ENCODE data around the gene UBE2J1.

The UBE2J1 gene

DNA sequence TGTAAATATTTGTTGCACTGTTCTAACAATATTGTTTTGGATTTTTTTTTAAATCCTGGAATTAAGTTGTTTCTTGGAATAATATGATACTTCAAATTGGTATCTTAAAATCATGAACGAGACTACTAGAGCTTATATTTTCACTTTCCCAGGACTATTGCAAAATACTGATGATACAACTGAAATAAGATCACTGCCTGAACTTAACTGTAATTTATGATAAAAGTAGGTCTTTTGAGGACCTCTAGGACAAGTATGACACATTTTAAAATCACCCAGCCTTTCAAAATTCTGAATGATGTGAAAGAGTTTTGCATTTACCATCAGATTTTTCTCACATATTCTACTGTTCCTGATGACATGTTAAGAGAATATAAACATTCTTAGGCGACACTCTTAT lies 8.6 kb upstream of the UBE2J1 start:
- DNase-seq (ENCODE audit: low read depth), result no peak

- no peak for DNase-seq (ENCODE audit: low read depth)
Measured at GRCh38 chr6:89360415-89360999, 8.0 kb upstream of the UBE2J1 start.

DNA sequence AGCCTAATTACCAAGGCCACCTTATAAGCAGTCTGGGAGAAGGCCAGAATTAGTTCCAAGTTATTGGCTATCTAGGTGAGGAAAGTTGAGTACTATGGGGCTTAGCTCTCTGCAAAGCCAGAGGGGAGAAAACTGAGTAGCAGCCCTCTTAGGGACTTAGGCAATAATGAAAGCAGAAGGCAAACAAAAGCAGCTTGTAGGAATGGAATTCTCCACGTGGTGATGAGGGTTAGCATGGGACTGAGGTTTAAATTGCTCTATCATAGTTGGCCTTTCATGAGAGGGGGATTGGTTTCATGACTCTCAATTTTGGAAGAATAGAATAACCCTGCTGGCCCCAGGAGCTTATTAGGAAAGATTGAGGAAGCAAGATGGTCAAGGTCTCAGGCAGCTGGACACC lies 7.0 kb upstream of the UBE2J1 start:
- no peak for DNase-seq (ENCODE audit: low read depth)

GRCh38 chr6:89357390-89357789 lies 4.9 kb upstream of the UBE2J1 start:
- DNase-seq (ENCODE audit: low read depth), result no peak

DNA sequence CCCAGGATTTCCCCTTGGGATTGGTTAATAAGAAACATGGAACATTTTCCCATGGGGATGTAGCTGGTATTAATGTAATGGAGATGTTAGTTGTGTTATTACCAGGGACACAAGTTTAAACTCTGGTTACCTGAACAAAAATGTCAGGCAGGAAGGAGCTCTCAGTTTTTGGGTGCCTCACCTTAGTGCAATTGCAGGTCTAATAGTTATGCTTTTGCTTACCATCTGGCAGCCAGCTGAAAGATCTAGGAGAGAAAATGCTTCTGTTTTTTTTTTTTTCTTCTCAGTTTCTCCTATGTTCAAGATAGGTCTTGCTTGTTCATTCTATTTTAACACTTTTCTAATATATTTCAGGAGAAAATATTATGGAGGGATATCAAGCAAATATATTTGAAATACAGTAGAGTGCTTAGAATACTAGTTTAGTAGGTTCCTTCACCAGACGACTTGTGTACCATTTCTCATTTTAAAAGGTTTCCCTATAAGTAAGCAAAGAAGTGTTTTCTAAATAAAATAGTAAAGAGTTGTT lies 4.2 kb upstream of the UBE2J1 start:
- DNase-seq (ENCODE audit: low read depth), result no peak

DNA sequence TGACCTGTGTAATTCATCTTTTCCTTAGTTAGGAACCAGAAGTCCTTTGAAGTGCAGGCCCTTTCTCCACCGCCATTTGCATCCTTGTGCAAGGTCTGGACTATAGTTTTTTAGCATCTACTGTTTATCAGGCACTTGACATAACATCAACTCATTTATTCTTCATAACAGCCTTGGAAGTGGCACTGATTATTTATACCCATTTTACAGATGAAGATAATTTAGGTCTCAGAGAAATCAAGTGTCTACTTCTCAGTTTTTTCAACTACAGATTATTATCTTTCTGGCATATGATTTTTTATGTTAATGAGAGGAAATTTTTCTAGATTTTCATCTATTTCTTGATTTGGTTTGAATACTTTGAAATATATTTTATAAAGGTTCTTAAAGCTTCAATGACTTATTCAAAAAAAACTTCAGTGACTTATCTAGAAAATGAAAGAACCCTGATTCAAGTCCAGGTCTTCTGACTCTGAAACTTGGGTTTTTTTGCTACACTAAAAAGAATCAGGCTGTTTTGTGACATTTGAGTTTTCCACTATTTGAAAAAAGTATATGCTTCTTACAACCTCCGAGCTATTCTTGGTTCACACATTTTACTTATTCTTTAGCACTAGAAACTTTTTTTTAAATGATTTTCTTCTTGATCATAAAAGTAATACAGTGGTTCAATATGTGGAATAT lies 3.1 kb upstream of the UBE2J1 start:
- no peak for DNase-seq (ENCODE audit: low read depth)

DNA sequence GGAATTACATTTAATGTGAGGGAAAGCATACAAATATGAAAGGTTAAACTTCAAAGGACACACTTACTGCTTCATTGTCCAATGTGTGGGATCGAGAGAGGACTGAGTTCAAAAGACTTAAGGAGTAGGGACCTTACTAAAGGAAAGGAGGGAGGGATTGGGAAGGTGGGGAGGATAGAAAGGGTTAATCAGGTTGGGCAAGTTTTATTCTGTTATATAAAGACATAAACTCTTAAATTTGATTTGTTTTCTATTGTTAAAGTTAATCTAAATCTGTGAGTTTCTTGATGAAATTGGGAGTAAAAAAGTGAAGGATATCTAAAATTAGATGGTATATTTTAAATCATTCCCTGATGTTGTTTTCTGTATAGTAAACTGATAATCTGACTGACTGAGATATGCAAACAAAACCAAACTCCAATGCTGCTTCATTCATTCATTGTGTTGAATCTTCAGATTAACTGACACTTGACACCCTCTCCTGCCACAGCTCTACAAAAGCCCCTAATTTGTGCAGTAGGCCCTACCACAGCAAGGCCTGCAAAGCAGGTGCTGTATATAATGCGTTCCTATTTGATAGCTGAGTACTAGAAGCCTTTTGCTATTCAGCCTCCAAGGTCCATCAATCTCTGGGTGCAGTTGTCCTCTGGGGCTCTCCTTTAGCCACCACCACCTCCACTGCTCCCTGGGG lies 1.3 kb upstream of the UBE2J1 start:
- no peak for DNase-seq (ENCODE audit: low read depth)

DNA sequence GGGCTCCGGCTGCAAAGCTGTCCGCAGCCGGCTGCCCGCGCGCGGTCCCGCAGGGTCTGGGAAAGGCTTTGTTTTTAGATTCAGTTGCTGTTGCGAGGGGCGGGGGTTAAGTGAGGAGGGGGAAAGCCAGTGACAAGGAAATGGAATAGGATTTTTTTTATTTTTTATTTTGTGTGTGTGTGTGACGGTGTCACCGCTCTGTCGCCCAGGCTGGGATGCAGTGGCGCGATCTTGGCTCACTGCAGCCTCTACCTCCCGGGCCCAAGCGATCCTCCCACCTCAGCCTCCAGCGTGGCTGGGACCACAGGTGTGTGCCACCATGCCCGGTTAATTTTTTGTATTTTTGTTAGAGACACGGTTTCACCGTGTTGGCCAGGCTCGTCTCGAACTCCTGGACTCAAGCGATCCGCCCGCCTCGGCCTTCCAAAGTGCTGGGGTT lies 615 bp upstream of the UBE2J1 start:
- DNase-seq (ENCODE audit: low read depth), result no peak

DNA sequence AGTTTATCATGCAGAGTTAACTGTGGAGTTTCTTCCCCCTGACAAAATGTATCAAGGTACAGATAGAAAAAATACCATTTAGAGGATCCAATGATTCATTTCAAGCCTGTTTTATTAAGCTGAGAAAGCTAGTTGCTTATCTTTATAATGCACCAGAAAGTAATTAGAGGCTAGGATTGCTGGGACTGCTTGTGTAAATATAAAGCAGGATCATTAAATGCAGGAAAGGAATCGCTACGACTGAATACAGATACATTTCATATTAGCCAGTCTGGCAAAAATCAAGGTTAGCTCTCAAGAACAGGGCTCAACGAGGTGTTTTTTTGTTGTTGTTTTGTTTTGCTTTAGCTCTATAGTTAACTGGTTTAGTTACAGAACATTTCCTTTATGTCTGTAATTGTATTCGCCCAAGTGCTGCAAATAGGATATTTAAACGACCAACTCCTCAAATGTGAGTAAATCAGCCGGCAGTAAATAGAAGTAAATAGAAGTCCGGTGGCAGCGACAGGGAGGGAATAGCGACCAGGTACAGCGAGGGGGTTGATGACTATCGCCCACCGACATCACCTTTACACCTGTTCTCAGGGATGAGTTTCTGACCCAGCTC lies 748 bp downstream of the UBE2J1 start:
- no peak for DNase-seq (ENCODE audit: low read depth)

DNA sequence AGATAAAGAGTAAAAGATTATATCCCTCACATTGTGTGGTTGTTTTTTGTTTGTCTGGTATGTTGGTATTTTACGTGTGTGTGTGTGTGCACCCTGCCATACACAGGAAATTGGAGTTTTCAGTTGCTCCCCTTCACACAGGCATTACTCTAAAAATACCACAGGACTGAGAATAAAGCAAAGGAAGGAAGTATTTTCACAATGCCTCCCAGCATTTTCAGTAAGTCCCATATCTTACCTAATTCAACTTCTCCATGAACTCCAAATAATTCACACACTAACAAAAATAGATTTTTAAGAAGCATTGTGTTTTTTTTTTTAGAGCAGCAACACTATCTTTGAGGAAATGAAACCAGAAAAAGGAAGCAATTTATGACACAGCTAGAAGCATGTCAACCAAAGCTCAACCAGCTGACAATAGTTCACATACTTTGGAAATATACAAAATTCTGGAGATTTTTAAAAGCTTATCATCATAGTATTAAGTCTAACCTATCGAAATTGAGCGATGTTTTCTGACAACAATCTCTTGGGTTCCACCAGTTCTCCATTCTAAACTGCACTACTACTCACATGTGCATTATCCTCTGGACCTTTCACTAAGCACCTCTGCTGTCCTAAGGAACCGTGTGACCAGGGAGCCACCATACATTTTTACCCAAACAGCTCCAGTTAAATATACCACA lies 2.1 kb downstream of the UBE2J1 start:
- no peak for DNase-seq (ENCODE audit: low read depth)

GRCh38 chr6:89348372-89348771 lies 4.2 kb downstream of the UBE2J1 start:
- DNase-seq (ENCODE audit: low read depth), result no peak

GRCh38 chr6:89347825-89348224 lies 4.7 kb downstream of the UBE2J1 start:
- DNase-seq (ENCODE audit: low read depth), result no peak

GRCh38 chr6:89346433-89346832 lies 6.1 kb downstream of the UBE2J1 start:
- no peak for DNase-seq (ENCODE audit: low read depth)

DNA sequence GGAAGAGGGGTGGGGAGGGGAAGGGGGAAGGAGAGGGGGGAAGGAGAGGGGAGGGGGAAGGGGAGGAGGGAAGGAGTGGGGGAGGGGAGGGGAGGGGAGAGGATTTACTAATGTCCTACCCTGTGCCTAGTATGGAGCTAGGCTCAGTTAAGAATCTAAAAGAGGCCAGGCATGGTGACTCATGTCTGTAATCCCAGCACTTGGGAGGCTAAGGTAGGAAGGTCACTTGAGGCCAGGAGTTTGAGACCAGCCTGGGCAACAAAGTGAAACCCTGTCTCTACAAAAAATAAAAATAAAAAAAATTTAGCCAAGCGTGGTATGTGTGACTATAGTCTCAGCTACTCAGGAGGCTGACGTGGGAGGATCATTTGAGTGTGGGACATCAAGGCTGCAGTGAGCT lies 13.0 kb downstream of the UBE2J1 start:
- no peak for DNase-seq (ENCODE audit: low read depth)

GRCh38 chr6:89335164-89335563 lies 17.4 kb downstream of the UBE2J1 start:
- no peak for DNase-seq (ENCODE audit: low read depth)

GRCh38 chr6:89330910-89331309 lies 21.6 kb downstream of the UBE2J1 start:
- no peak for DNase-seq (ENCODE audit: low read depth)

DNA sequence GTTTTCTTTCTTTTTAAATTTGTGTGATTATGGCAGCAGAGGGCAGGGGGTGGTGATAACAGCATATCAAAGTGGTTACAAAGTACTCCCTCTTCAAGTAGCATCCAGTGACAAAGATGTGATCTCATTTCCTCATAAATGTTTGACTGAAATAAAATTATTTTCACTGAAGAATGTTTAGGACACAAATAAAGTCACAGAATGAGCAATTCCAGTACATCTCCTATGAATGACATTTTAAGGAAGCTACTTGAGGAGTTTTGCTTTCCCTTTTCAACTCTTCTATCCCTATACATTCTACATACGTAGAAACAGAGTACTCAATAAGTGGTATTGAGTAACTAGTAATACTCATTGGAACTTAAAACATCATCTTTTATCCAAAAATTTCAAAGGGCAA lies 23.5 kb downstream of the UBE2J1 start:
- no peak for DNase-seq (ENCODE audit: low read depth)

DNA sequence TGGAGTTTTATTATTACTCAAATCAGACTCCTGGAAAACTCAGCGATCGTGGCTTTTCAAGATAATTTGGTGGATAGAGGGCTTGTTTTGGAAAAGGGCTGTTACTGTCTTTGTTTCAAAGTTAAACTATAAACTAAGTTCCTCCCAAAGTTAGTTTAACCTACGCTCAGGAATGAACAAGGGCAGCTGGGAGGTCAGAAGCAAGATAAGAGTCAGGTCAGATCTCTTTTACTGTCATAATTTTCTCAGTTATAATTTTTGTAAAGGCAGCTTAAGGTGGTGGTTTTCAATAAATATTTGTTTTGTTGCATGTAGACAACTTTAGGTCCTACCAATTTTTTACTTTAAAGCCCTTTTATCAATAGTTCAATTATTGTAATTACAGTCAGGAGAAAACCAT lies 28.2 kb downstream of the UBE2J1 start:
- DNase-seq (ENCODE audit: low read depth), result no peak

DNA sequence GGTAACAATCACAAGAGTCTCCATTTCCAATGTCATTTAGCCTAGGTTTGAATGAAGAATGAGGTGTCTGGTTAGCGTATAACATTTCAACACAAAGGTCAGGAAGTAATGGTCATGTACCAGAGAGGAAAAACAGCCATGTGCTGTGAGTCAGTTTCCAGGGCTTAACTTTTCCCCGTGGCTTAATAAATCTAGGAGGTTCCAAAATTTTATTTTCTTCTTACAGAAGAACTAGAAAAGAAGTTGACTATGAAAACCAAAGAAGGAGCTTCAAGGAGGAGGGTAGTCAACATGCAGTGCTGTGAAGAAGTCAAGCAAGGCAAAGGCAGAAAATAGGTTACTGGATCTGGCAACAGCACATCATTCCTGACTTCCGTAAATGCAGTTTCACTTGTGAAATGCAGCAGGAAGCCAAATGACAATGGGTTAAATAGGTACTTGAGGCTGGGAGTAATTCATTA lies 29.0 kb downstream of the UBE2J1 start:
- DNase-seq (ENCODE audit: low read depth), result no peak

- no peak for DNase-seq (ENCODE audit: low read depth)
Measured at GRCh38 chr6:89321131-89321970, 31.2 kb downstream of the UBE2J1 start.

- DNase-seq (ENCODE audit: low read depth), result no peak
Measured at GRCh38 chr6:89320012-89320559, 32.4 kb downstream of the UBE2J1 start.

Data from activated T-cell treated with anti-CD3 and anti-CD28 coated beads for 1 hour (primary cell).